Ovary (tissue), 9 donors: ENCODE measurements around the gene CCBE1. TPM values are rescaled to one million over a fixed set of nuclear protein-coding genes. Genes with fewer than 3 reads are reported as not detected.

ENCODE experiments used
- DNase-seq, 5 donors: peaks; one replicate each; pipeline ENCODE4 v3.0.0-alpha.2; 2019 to 2020
- H3K27ac ChIP-seq, 2 donors: fragments of 200-600 bp; one replicate each; pipeline versions ENCODE4 v1.5.1 to v1.8.0; 2019 to 2022
- H3K27me3 ChIP-seq: fragments of 200-600 bp; one replicate; pipeline ENCODE4 v1.8.0; 2022
- H3K36me3 ChIP-seq: fragments of 200-600 bp; sonication (generic); one replicate; pipeline ENCODE4 v1.5.1; 2019
- H3K4me1 ChIP-seq: one replicate; pipeline ENCODE4 v1.8.1; 2013; ENCODE audit warnings: mild to moderate bottlenecking, moderate library complexity; ENCODE audit not compliant: insufficient read depth
- H3K4me3 ChIP-seq: fragments of 200-600 bp; sonication (generic); one replicate; pipeline ENCODE4 v1.5.1; 2017
- H3K9me3 ChIP-seq, 2 donors: fragments of 200-600 bp in 1 of 2; sonication (generic) in 1 of 2; one replicate each; pipeline versions ENCODE4 v1.5.1 to v1.8.1; 2013 to 2019; ENCODE audit warnings: mild to moderate bottlenecking in 1 of 2, moderate library complexity in 1 of 2
- CTCF ChIP-seq, 3 donors: fragments of 450-650 bp in 2 of 3; fragments of 200-600 bp in 1 of 3; IDR thresholded peaks; one replicate each; pipeline versions ENCODE4 v1.5.1 to v1.8.0; 2016 to 2022; ENCODE audit warnings: antibody characterized with exemption in 3 of 3, mild to moderate bottlenecking in 1 of 3
- EP300 ChIP-seq: sonication (generic); formaldehyde crosslinking; IDR thresholded peaks from one replicate; pipeline ENCODE4 v1.6.1; 2017; ENCODE audit warnings: antibody characterized with exemption
- POLR2A ChIP-seq: fragments of 450-650 bp; IDR thresholded peaks from one replicate; pipeline ENCODE4 v1.6.1; 2017; ENCODE audit warnings: antibody characterized with exemption, mild to moderate bottlenecking, moderate library complexity
- WGBS, 3 donors: extraction: QIAGEN DNeasy Blood & Tissue Kit in 1 of 3; methylation state at CpG; one replicate each; pipeline versions ENCODE4 v1.1.5 to v1.1.7; 2013 to 2017; 5-methylcytosine and 5-hydroxymethylcytosine counted together
- intact Hi-C, 4 donors: fragments of 100-400 bp; cut with DNase I; formaldehyde crosslinking; loops; one replicate each; pipeline versions ENCODE4 v1.11.0 to v1.15.1; 2022 to 2023
- polyA plus RNA-seq, 2 donors: library from polyadenylated mRNA; stranded (reverse); fragments of 200-250 nt in 1 of 2; fragments of 350-450 nt in 1 of 2; fragmentation: Illumina TruSeq in 1 of 2; extraction: RNeasy Lipid Tissue Mini Kit (QIAGEN cat#74804) in 1 of 2; gene quantifications; one replicate each; pipeline ENCODE4 v1.2.3, GENCODE V29; 2013 to 2014
- total RNA-seq, 7 donors: library from RNA; depleted of rRNA in 2 of 7; stranded (reverse); fragments of >200 nt in 2 of 7; fragmentation: NEBNext Ultra II Directional in 3 of 7; extraction: Animal tissue kit (Norgen Biotek cat#: 25700) in 3 of 7; gene quantifications; one replicate each; pipeline versions ENCODE4 v1.1.0 to v1.2.4, GENCODE V29; 2016 to 2023
- donor health status: DM: no; HTN: no; CAD: no; lungs with moderate emphysema.
- donor health status: DM: no; HTN: no; CAD: no.
- donor health status: Bipolar disorder and iron deficiency.
- donor health status: DM: yes; HTN: yes; CAD: no.
- donor health status: DM: no; HTN: no; CAD: no.
- donor health status: DM: yes; HTN: yes; CAD: no.

CCBE1 gene
- total and polyA plus RNA-seq, 9 donors, result 15.9 to 109 (median 43.9) TPM

- intact Hi-C loops, result no loop called here
- H3K27me3 ChIP-seq, result no peaks in the 10 kb centered on the region
- no peak for DNase-seq
- H3K9me3 ChIP-seq, result no peaks in the 10 kb centered on the region
- no peaks in the 10 kb centered on the region for H3K36me3 ChIP-seq
- no peak for TF ChIP-seq POLR2A
- TF ChIP-seq EP300, result no peak
- TF ChIP-seq CTCF (IDR thresholded peaks at IDR 0.05), result no peak
- H3K4me3 ChIP-seq, result no peak overlapping the region
- H3K27ac ChIP-seq, result no peak overlapping the region
- 32 to 47% (median 44%) methylated on average over 6 of the region's 6 CpGs for WGBS, 3 donors
- peaks cover 19% of the 10 kb centered on the region for H3K4me1 ChIP-seq
These were observed 22.9 kb downstream of the CCBE1 start for GRCh38 chr18:59674186-59674902.

GRCh38 chr18:59672235-59672711, 24.9 kb downstream of the CCBE1 start:
- no peak overlapping the region for H3K4me3 ChIP-seq
- H3K4me1 ChIP-seq, result peaks cover 19% of the 10 kb centered on the region
- H3K27ac ChIP-seq, result peak overlapping the region in 1 of 2 donors; percentile 39
- TF ChIP-seq POLR2A (no peak), CTCF (IDR thresholded peaks at IDR 0.05) (no peak), EP300 (no peak)
- H3K36me3 ChIP-seq, result no peaks in the 10 kb centered on the region
- 83 to 93% (median 91%) methylated on average over 1 of the region's 1 CpG for WGBS, 3 donors
- DNase-seq, result no peak
- H3K27me3 ChIP-seq, result no peaks in the 10 kb centered on the region
- intact Hi-C loops, result no loop called here
- no peaks in the 10 kb centered on the region for H3K9me3 ChIP-seq

GRCh38 chr18:59671551-59671950, 25.7 kb downstream of the CCBE1 start:
- no peak for DNase-seq
- Histone ChIP-seq H3K9me3 (no peaks in the 10 kb centered on the region), H3K4me3 (no peak overlapping the region), H3K4me1 (peaks cover 19% of the 10 kb centered on the region), H3K27me3 (no peaks in the 10 kb centered on the region), H3K36me3 (no peaks in the 10 kb centered on the region), H3K27ac (peak overlapping the region in 1 of 2 donors; percentile 39)
- no peak for TF ChIP-seq EP300
- no peak for TF ChIP-seq POLR2A
- no peak for TF ChIP-seq CTCF (IDR thresholded peaks at IDR 0.05)
- intact Hi-C loops, result no loop called here
- 23 to 69% (median 43%) methylated on average over 1 of the region's 1 CpG for WGBS, 3 donors

GRCh38 chr18:59669872-59670657, 27.2 kb downstream of the CCBE1 start:
- no peak overlapping the region for H3K4me3 ChIP-seq
- peak overlapping the region in 1 of 2 donors; percentile 31 for H3K27ac ChIP-seq
- H3K9me3 ChIP-seq, result no peaks in the 10 kb centered on the region
- peak in 1 of 5 donors; percentile 61 for DNase-seq
- 80% methylated on average over 6 of the region's 6 CpGs for WGBS, 3 donors
- no peaks in the 10 kb centered on the region for H3K36me3 ChIP-seq
- H3K4me1 ChIP-seq, result peaks cover 16% of the 10 kb centered on the region
- no peak for TF ChIP-seq CTCF (IDR thresholded peaks at IDR 0.05)
- no peak for TF ChIP-seq EP300
- TF ChIP-seq POLR2A, result no peak
- intact Hi-C loops, result no loop called here
- no peaks in the 10 kb centered on the region for H3K27me3 ChIP-seq
